NCI-H2171 (cell line): ENCODE data around the gene SGPL1.

ENCODE experiments used
- DNase-seq: peaks from one replicate; lab custom pipeline; 2025; lab: John Stamatoyannopoulos, UW

Gene SGPL1

GRCh38 chr10:70885931-70886903, 70.5 kb downstream of the SGPL1 start:
- no peak for DNase-seq

- no peak for DNase-seq
Observed at GRCh38 chr10:70886921-70887665, 71.3 kb downstream of the SGPL1 start.

GRCh38 chr10:70887804-70888800, 72.4 kb downstream of the SGPL1 start, which contains the start of gene PCBD1:
PCBD1 (minus strand) TSS chr10:70888565; CDS start chr10:70888533, 32 bp downstream.
- DNase-seq = no peak

GRCh38 chr10:70889291-70889690, 73.5 kb downstream of the SGPL1 start:
- no peak for DNase-seq

- no peak for DNase-seq
Observed at GRCh38 chr10:70890917-70891431, 75.2 kb downstream of the SGPL1 start.

GRCh38 chr10:70891627-70892026, 75.9 kb downstream of the SGPL1 start:
- DNase-seq = no peak

GRCh38 chr10:70892631-70893030, 76.9 kb downstream of the SGPL1 start:
- no peak for DNase-seq

GRCh38 chr10:70893227-70894006, 77.7 kb downstream of the SGPL1 start:
- no peak for DNase-seq

- DNase-seq = no peak
Observed at GRCh38 chr10:70894416-70894815, 78.7 kb downstream of the SGPL1 start.

- no peak for DNase-seq
Observed at GRCh38 chr10:70896551-70896950, 80.8 kb downstream of the SGPL1 start.

- DNase-seq = no peak
Observed at GRCh38 chr10:70898687-70899086, 82.9 kb downstream of the SGPL1 start.

- no peak for DNase-seq
Observed at GRCh38 chr10:70899096-70899495, 83.3 kb downstream of the SGPL1 start.

- DNase-seq = no peak
Observed at GRCh38 chr10:70901276-70901878, 85.6 kb downstream of the SGPL1 start.

- DNase-seq = no peak
Observed at GRCh38 chr10:70902661-70903261, 87.0 kb downstream of the SGPL1 start.

- DNase-seq = no peak
Observed at GRCh38 chr10:70903262-70903921, 87.6 kb downstream of the SGPL1 start.

- DNase-seq = no peak
Observed at GRCh38 chr10:70905071-70906021, 89.6 kb downstream of the SGPL1 start.

GRCh38 chr10:70906031-70906783, 90.5 kb downstream of the SGPL1 start:
- no peak for DNase-seq
